ENCODE measurements around the gene TBC1D22A.

Gene TBC1D22A

GRCh38 chr22:46852771-46853170 lies 90.3 kb downstream of the TBC1D22A start:
- Histone ChIP-seq H3K9me3 (replicated peaks; ENCODE audit: low read length) (no peaks in the 10 kb centered on the region), H3K9ac (ENCODE audit: low read depth, low read length) (no peak overlapping the region), H3K4me1 (ENCODE audit: control insufficient read depth, insufficient read depth, low read length) (no peaks in the 10 kb centered on the region), H3K4me2 (ENCODE audit: low read length) (no peak overlapping the region), H3K27me3 (ENCODE audit: control insufficient read depth, insufficient read depth, low read length) (no peaks in the 10 kb centered on the region), H3K4me3 (ENCODE audit: low read length) (no peak overlapping the region), H3K36me3 (ENCODE audit: insufficient read depth, low read length) (peaks cover 5% of the 10 kb centered on the region)

GRCh38 chr22:46853191-46853590 lies 90.7 kb downstream of the TBC1D22A start:
- no peaks in the 10 kb centered on the region for H3K27me3 ChIP-seq (ENCODE audit: control insufficient read depth, insufficient read depth, low read length)
- peaks cover 5% of the 10 kb centered on the region for H3K36me3 ChIP-seq (ENCODE audit: insufficient read depth, low read length)
- H3K4me3 ChIP-seq (ENCODE audit: low read length) = no peak overlapping the region
- no peak overlapping the region for H3K4me2 ChIP-seq (ENCODE audit: low read length)
- no peak overlapping the region for H3K9ac ChIP-seq (ENCODE audit: low read depth, low read length)
- H3K4me1 ChIP-seq (ENCODE audit: control insufficient read depth, insufficient read depth, low read length) = no peaks in the 10 kb centered on the region
- H3K9me3 ChIP-seq (replicated peaks; ENCODE audit: low read length) = no peaks in the 10 kb centered on the region

- Histone ChIP-seq H3K4me3 (ENCODE audit: low read length) (no peak overlapping the region), H3K4me2 (ENCODE audit: low read length) (no peak overlapping the region), H3K36me3 (ENCODE audit: insufficient read depth, low read length) (peaks cover 5% of the 10 kb centered on the region), H3K9ac (ENCODE audit: low read depth, low read length) (no peak overlapping the region), H3K4me1 (ENCODE audit: control insufficient read depth, insufficient read depth, low read length) (no peaks in the 10 kb centered on the region), H3K9me3 (replicated peaks; ENCODE audit: low read length) (no peaks in the 10 kb centered on the region), H3K27me3 (ENCODE audit: control insufficient read depth, insufficient read depth, low read length) (no peaks in the 10 kb centered on the region)
Observed at GRCh38 chr22:46854125-46854870, 91.8 kb downstream of the TBC1D22A start.

DNA sequence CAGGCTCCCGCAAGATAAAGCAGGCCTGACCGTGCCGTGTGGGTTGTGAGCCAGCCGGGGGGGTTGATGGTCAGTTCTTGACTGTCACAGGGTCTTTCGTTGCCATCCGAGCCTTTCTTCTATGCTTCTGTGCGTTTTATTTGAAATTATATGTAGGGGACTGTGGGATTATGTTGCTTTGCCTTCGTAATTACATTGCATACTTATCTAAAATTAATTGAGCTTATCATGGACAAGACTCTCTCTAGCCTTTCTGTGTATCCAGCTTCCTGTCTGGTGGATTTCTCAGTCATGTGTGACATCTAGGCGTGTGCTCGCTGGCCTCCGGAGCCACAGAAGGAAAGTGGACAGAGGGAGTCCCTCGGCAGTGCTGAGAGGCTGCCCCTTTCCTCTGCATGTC lies 93.2 kb downstream of the TBC1D22A start:
- Histone ChIP-seq H3K9ac (ENCODE audit: low read depth, low read length) (no peak overlapping the region), H3K9me3 (replicated peaks; ENCODE audit: low read length) (no peaks in the 10 kb centered on the region), H3K36me3 (ENCODE audit: insufficient read depth, low read length) (peaks cover under 1% of the 10 kb centered on the region)

DNA sequence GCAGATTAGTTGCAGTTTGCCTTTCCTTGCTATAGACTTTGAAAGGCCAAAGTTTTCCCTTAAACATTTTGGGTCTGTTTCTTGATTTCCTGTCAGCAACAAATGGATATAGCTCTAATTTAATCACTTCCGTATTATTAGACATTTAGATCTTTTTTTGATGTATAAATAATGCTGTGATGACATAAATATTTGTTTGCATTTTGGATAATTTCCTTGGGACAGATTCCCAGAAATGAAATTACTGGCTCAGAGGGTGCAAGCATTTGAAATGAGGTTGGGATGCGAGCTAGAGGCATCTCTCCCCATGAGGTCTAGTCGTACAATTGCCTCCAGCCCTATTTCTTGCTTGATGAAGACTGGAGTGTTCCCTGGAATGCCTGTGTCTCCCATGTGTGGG lies 94.2 kb downstream of the TBC1D22A start:
- H3K9ac ChIP-seq (ENCODE audit: low read depth, low read length) = no peak overlapping the region
- H3K4me1 ChIP-seq (ENCODE audit: control insufficient read depth, insufficient read depth, low read length) = no peaks in the 10 kb centered on the region
- H3K4me3 ChIP-seq (ENCODE audit: low read length) = no peak overlapping the region
- H3K9me3 ChIP-seq (replicated peaks; ENCODE audit: low read length) = no peaks in the 10 kb centered on the region
- H3K27me3 ChIP-seq (ENCODE audit: control insufficient read depth, insufficient read depth, low read length) = no peaks in the 10 kb centered on the region
- H3K4me2 ChIP-seq (ENCODE audit: low read length) = no peak overlapping the region
- H3K36me3 ChIP-seq (ENCODE audit: insufficient read depth, low read length) = no peaks in the 10 kb centered on the region

More for the DNA sequence above, 93.2 kb downstream of the TBC1D22A start:
- Histone ChIP-seq H3K4me2 (ENCODE audit: low read length) (no peak overlapping the region), H3K27me3 (ENCODE audit: control insufficient read depth, insufficient read depth, low read length) (no peaks in the 10 kb centered on the region), H3K4me1 (ENCODE audit: control insufficient read depth, insufficient read depth, low read length) (no peaks in the 10 kb centered on the region), H3K4me3 (ENCODE audit: low read length) (no peak overlapping the region)

DNA sequence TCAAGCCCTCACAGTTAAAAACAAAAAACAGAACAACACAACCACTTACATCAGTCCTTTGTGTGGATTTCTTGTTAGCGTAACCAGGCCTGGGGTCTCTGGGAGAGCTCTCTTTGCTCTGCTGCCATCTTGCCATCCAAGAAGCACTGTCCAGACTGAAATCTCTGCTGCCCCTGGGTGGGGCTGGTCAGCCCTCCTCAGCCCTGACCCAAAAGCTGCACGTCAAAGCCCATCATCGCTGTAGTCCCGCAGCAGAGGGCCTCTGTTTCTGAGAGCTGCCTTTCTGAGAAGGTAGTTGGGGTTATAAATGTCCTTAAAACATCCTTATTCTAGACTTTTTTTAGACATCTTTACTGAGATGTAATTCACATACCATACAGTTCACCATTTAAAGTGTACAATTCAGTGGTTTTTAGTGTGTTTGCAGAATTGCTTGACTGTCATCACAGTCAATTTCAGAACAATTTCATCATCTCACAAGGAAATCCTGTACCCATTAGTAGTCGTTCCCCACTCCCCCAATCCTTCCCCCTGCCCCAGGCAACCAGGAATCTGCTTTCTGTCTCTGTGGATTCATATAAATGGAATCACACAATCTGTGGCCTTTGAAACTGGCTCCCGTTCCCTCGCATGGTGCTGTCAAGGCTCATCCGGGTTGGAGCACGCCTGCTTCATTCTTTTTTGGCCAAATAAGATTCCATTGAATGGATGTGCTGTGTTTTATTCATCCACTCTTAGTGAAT lies 94.9 kb downstream of the TBC1D22A start:
- Histone ChIP-seq H3K4me3 (ENCODE audit: low read length) (no peak overlapping the region), H3K9me3 (replicated peaks; ENCODE audit: low read length) (no peaks in the 10 kb centered on the region), H3K9ac (ENCODE audit: low read depth, low read length) (no peak overlapping the region), H3K36me3 (ENCODE audit: insufficient read depth, low read length) (no peaks in the 10 kb centered on the region), H3K27me3 (ENCODE audit: control insufficient read depth, insufficient read depth, low read length) (no peaks in the 10 kb centered on the region), H3K4me2 (ENCODE audit: low read length) (no peak overlapping the region), H3K4me1 (ENCODE audit: control insufficient read depth, insufficient read depth, low read length) (no peaks in the 10 kb centered on the region)

GRCh38 chr22:46857885-46858143 lies 95.4 kb downstream of the TBC1D22A start:
- Histone ChIP-seq H3K4me2 (ENCODE audit: low read length) (no peak overlapping the region), H3K27me3 (ENCODE audit: control insufficient read depth, insufficient read depth, low read length) (no peaks in the 10 kb centered on the region), H3K4me3 (ENCODE audit: low read length) (no peak overlapping the region), H3K9me3 (replicated peaks; ENCODE audit: low read length) (no peaks in the 10 kb centered on the region), H3K9ac (ENCODE audit: low read depth, low read length) (no peak overlapping the region), H3K4me1 (ENCODE audit: control insufficient read depth, insufficient read depth, low read length) (no peaks in the 10 kb centered on the region), H3K36me3 (ENCODE audit: insufficient read depth, low read length) (no peaks in the 10 kb centered on the region)

GRCh38 chr22:46858181-46858771 lies 95.8 kb downstream of the TBC1D22A start:
- no peak overlapping the region for H3K4me2 ChIP-seq (ENCODE audit: low read length)
- no peaks in the 10 kb centered on the region for H3K4me1 ChIP-seq (ENCODE audit: control insufficient read depth, insufficient read depth, low read length)
- H3K36me3 ChIP-seq (ENCODE audit: insufficient read depth, low read length) = no peaks in the 10 kb centered on the region
- H3K9me3 ChIP-seq (replicated peaks; ENCODE audit: low read length) = no peaks in the 10 kb centered on the region
- no peak overlapping the region for H3K9ac ChIP-seq (ENCODE audit: low read depth, low read length)
- H3K4me3 ChIP-seq (ENCODE audit: low read length) = no peak overlapping the region
- H3K27me3 ChIP-seq (ENCODE audit: control insufficient read depth, insufficient read depth, low read length) = no peaks in the 10 kb centered on the region

GRCh38 chr22:46860562-46860961 lies 98.1 kb downstream of the TBC1D22A start:
- H3K36me3 ChIP-seq (ENCODE audit: insufficient read depth, low read length) = no peaks in the 10 kb centered on the region
- H3K4me1 ChIP-seq (ENCODE audit: control insufficient read depth, insufficient read depth, low read length) = peaks cover 1% of the 10 kb centered on the region
- H3K9ac ChIP-seq (ENCODE audit: low read depth, low read length) = no peak overlapping the region
- H3K4me3 ChIP-seq (ENCODE audit: low read length) = no peak overlapping the region
- no peaks in the 10 kb centered on the region for H3K27me3 ChIP-seq (ENCODE audit: control insufficient read depth, insufficient read depth, low read length)
- H3K4me2 ChIP-seq (ENCODE audit: low read length) = no peak overlapping the region
- no peaks in the 10 kb centered on the region for H3K9me3 ChIP-seq (replicated peaks; ENCODE audit: low read length)

DNA sequence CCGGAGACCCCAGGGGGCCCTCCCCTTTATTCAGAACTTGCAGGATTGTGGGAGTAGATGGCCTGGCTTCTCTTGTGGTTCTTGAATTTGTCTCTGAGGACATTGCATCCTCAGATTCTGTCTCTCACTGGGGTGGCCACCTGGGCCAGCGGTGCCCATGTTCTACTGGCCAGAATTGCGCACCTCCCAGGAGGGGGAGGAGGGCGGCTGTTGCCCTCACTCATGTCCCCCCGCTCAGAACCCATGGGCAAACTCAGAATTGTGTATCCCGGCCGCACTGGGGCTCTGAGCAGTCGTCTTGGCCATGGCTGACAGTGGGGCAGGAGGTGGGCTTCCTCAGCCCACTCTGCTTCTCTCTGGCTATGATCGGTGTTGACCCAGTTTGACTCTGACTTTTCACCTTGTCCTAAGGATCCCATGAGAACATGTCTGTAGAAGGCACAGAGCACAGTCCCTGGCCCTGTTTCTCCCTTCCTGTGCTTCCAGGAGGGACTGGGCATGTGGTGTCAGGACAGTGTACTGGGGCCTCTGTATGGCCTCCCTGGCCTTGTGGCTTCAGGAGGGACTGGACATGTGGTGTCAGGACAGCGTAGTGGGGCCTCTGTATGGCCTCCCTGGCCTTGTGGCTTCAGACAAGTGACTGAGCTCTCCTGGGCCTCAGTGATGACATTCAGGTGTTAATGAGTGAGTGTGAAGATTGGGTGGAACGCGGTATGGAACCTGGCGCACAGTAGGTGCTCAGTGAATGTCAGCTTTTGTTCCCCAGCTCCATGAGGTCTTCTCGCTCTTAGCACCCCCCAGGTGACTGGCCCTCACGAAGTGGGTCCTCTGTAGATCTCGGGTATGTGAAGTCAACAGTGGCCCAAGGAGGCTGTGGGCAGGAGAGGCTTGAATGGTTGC lies 99.3 kb downstream of the TBC1D22A start:
- Histone ChIP-seq H3K4me3 (ENCODE audit: low read length) (no peak overlapping the region), H3K4me1 (ENCODE audit: control insufficient read depth, insufficient read depth, low read length) (peaks cover 10% of the 10 kb centered on the region)

More for the DNA sequence above, 99.3 kb downstream of the TBC1D22A start:
- Histone ChIP-seq H3K4me2 (ENCODE audit: low read length) (no peak overlapping the region), H3K9me3 (replicated peaks; ENCODE audit: low read length) (no peaks in the 10 kb centered on the region), H3K36me3 (ENCODE audit: insufficient read depth, low read length) (no peaks in the 10 kb centered on the region), H3K27me3 (ENCODE audit: control insufficient read depth, insufficient read depth, low read length) (no peaks in the 10 kb centered on the region), H3K9ac (ENCODE audit: low read depth, low read length) (no peak overlapping the region)
